ENCODE results near the gene RAB11FIP5. TPM values are rescaled to one million over a fixed set of nuclear protein-coding genes. Genes with fewer than 3 reads are reported as not detected.
A peak's percentile ranks its signal among the peaks of the same experiment; 100 is the strongest.
"Not testable (repeated sequence)": the region's sequence is repeated elsewhere in the genome, so short reads cannot be mapped to it uniquely, and the experiment has no call there.

Gene RAB11FIP5
- total RNA-seq, 1 donor from 2014 or later: 10.7 TPM

GRCh38 chr2:73104933-73105332, 7.8 kb downstream of the RAB11FIP5 start:
- Mint-ChIP-seq H3K4me3 (ENCODE audit: low read depth) (no peak overlapping the region), H3K4me1 (ENCODE audit: low read depth) (peaks cover 25% of the 10 kb centered on the region), H3K27ac (no peak overlapping the region), H3K27me3 (ENCODE audit: low read depth) (no peaks in the 10 kb centered on the region), H3K36me3 (ENCODE audit: low read depth) (no peaks in the 10 kb centered on the region), H3K9me3 (no peaks in the 10 kb centered on the region)
- DNase-seq (ENCODE audit: low spot score): no peak
- intact Hi-C loops (cut with micrococcal nuclease): no loop called here

DNA sequence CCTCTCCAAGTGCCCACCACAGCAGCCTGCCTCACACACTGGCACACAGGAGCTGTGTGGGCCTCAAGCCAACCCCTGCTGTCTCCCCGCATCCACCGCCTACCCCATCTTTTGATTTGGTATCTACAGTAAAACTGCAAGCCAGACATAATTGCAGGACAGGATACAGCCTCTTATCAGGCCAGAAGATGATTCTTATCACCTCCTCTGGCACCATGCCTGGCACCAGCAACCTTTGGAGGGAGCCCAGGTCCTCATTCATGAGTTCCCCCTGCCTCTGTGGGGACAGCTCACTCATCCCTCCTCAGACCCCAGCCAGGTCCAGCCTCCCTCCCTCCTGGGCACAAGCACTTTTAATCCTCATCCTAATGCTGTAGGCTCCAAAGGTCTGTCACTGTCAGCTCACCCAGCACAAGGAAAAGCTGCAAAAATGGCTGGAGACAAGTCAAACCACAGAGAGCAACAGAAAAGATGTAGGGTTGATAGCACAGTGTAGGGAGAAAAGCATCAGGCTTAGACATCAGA, 9.7 kb downstream of the RAB11FIP5 start:
- no peaks in the 10 kb centered on the region for H3K9me3 Mint-ChIP-seq
- H3K4me1 Mint-ChIP-seq (ENCODE audit: low read depth): peaks cover 21% of the 10 kb centered on the region
- intact Hi-C loops (cut with micrococcal nuclease): no loop called here
- no peak overlapping the region for H3K4me3 Mint-ChIP-seq (ENCODE audit: low read depth)
- H3K27ac Mint-ChIP-seq: peak overlapping the region; percentile 12
- no peaks in the 10 kb centered on the region for H3K27me3 Mint-ChIP-seq (ENCODE audit: low read depth)
- no peak for DNase-seq (ENCODE audit: low spot score)
- no peaks in the 10 kb centered on the region for H3K36me3 Mint-ChIP-seq (ENCODE audit: low read depth)

- no peak for DNase-seq (ENCODE audit: low spot score)
- Mint-ChIP-seq H3K4me3 (ENCODE audit: low read depth) (no peak overlapping the region), H3K9me3 (no peaks in the 10 kb centered on the region), H3K27ac (no peak overlapping the region), H3K36me3 (ENCODE audit: low read depth) (no peaks in the 10 kb centered on the region), H3K27me3 (ENCODE audit: low read depth) (no peaks in the 10 kb centered on the region), H3K4me1 (ENCODE audit: low read depth) (peaks cover 15% of the 10 kb centered on the region)
- intact Hi-C loops (cut with micrococcal nuclease): no loop called here
Observed at GRCh38 chr2:73101626-73102256, 11.0 kb downstream of the RAB11FIP5 start.

DNA sequence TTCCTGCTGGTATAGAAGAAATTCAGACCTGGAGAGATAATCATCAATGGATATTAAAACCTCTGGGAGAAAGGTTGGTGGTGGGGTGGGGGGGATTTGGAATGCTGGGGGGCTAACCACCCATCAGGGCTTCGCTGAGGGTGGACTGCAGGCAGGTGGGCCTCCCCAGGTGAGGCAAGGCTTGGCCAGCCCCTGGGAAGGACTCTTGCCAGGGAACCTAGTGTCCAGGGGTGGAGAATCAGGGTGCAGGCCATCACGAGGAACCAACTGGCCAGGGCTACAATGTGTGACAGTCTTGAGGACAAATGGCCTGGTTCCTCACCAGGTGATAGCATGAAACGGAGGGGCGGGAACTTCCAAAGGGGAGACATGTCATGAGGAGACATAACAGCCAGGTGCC, 11.8 kb downstream of the RAB11FIP5 start:
- Mint-ChIP-seq H3K4me3 (ENCODE audit: low read depth) (no peak overlapping the region), H3K9me3 (no peaks in the 10 kb centered on the region), H3K36me3 (ENCODE audit: low read depth) (no peaks in the 10 kb centered on the region), H3K27ac (no peak overlapping the region), H3K27me3 (ENCODE audit: low read depth) (no peaks in the 10 kb centered on the region), H3K4me1 (ENCODE audit: low read depth) (peaks cover 14% of the 10 kb centered on the region)
- intact Hi-C loops (cut with micrococcal nuclease): no loop called here
- no peak for DNase-seq (ENCODE audit: low spot score)

DNA sequence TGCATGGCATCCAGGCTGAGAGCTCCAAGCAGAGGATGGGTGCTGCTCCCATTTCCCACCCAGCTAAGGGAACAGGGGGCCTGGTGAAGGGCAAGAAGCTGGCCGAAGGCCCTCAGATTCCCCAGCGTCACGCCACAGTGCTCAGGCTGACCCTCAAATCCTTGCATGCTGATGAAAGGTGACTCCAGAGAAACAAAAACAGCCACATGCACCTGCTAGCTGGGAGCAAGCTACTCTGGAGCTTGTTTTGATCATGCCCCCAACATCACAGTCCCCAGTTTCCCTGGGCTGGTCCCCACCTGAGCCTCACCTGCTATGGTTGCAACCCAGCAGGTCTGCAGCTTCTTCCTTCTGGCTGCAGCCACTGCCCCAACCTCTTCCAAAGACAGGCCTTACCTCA, 13.3 kb downstream of the RAB11FIP5 start:
- Mint-ChIP-seq H3K4me3 (ENCODE audit: low read depth) (no peak overlapping the region), H3K27me3 (ENCODE audit: low read depth) (no peaks in the 10 kb centered on the region), H3K27ac (no peak overlapping the region), H3K9me3 (no peaks in the 10 kb centered on the region), H3K4me1 (ENCODE audit: low read depth) (peaks cover 14% of the 10 kb centered on the region), H3K36me3 (ENCODE audit: low read depth) (no peaks in the 10 kb centered on the region)
- intact Hi-C loops (cut with micrococcal nuclease): no loop called here
- DNase-seq (ENCODE audit: low spot score): no peak

DNA sequence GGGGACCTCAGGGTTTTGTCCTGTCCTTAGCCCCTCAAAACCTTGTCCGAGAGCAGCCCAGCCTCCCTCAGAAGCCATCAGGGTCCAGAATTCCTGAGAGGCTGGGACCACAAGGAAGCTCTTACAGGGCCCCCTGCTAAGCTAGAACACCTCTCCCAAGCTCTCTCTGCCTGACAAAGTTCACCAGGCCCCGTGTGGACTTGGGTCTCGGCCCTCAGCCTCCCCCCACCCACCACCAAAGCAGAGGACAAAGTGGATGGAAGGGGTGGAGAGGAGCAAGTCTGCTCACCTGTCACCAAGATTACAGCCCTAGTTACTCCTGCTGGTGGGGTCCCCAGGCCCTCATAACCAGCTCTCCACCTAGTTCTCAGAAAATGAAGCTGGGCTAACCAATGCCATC, 16.8 kb downstream of the RAB11FIP5 start:
- Mint-ChIP-seq H3K27ac (no peak overlapping the region), H3K36me3 (ENCODE audit: low read depth) (no peaks in the 10 kb centered on the region), H3K9me3 (no peaks in the 10 kb centered on the region), H3K4me3 (ENCODE audit: low read depth) (no peak overlapping the region), H3K27me3 (ENCODE audit: low read depth) (no peaks in the 10 kb centered on the region), H3K4me1 (ENCODE audit: low read depth) (no peaks in the 10 kb centered on the region)
- DNase-seq (ENCODE audit: low spot score): no peak
- intact Hi-C loops (cut with micrococcal nuclease): no loop called here

- H3K9me3 Mint-ChIP-seq; H3K4me1 Mint-ChIP-seq (ENCODE audit: low read depth); H3K27me3 Mint-ChIP-seq (ENCODE audit: low read depth); DNase-seq (ENCODE audit: low spot score); H3K4me3 Mint-ChIP-seq (ENCODE audit: low read depth); H3K27ac Mint-ChIP-seq; H3K36me3 Mint-ChIP-seq (ENCODE audit: low read depth); intact Hi-C loops (cut with micrococcal nuclease): not testable (repeated sequence)
Observed at GRCh38 chr2:73093601-73094218, 19.0 kb downstream of the RAB11FIP5 start.

DNA sequence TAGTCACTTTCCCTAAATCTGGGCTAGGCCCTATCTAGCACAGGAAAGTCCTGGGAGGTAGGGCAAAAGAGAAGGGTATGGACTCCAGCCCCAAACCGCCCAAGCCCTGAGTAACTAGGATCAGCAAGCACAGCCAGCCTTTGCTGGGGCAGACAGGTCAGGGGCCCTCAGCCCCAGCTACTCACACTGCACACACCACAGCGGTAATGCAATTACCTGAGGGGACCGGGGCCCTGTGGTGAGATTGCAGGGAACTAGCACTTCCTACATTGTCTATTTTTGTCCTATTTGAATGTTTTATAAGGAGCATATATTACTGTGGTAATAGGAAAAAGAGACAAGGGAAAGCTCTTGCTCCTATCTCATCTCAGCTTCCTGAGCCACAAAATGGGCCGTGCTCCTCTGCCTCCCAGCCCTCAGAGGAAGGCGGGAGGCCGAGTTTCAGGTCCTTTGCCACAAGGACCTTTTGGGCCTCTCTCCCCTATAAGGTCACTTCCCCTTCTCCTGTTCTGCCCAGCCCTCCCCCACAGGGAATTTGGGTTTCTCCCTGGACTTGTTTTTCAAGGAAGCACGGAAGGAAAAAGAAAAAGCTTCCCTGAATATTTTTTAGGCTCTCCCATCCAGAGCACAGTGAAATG, 20.5 kb downstream of the RAB11FIP5 start:
- no peaks in the 10 kb centered on the region for H3K9me3 Mint-ChIP-seq
- H3K36me3 Mint-ChIP-seq (ENCODE audit: low read depth): no peaks in the 10 kb centered on the region
- no peaks in the 10 kb centered on the region for H3K27me3 Mint-ChIP-seq (ENCODE audit: low read depth)
- DNase-seq (ENCODE audit: low spot score): no peak
- no peaks in the 10 kb centered on the region for H3K4me1 Mint-ChIP-seq (ENCODE audit: low read depth)
- H3K4me3 Mint-ChIP-seq (ENCODE audit: low read depth): no peak overlapping the region
- intact Hi-C loops (cut with micrococcal nuclease): no loop called here
- no peak overlapping the region for H3K27ac Mint-ChIP-seq

DNA sequence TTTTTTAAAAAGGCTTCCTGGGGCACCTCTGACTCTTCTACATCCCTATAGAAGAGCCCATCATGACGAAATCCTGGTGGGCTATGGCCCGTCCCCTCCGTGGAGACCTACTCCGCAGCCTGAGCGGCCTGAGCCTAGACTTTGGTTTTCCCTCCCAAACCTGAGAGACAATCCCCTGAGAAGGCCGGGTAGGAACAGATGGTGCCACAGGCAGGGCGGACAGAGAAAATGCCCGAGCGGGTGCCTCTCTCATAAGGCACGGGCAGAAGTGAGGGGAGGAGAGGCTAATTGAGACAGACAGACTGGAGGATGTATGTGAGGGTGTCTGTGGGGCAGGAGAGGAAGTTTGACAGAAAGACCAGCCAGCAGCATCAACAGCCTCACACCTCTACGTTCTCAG, 21.1 kb downstream of the RAB11FIP5 start:
- H3K4me3 Mint-ChIP-seq (ENCODE audit: low read depth): no peak overlapping the region
- no peaks in the 10 kb centered on the region for H3K36me3 Mint-ChIP-seq (ENCODE audit: low read depth)
- DNase-seq (ENCODE audit: low spot score): no peak
- no peaks in the 10 kb centered on the region for H3K9me3 Mint-ChIP-seq
- H3K27ac Mint-ChIP-seq: no peak overlapping the region
- H3K27me3 Mint-ChIP-seq (ENCODE audit: low read depth): no peaks in the 10 kb centered on the region
- H3K4me1 Mint-ChIP-seq (ENCODE audit: low read depth): no peaks in the 10 kb centered on the region
- intact Hi-C loops (cut with micrococcal nuclease): no loop called here

GRCh38 chr2:73091164-73091563, 21.6 kb downstream of the RAB11FIP5 start:
- H3K36me3 Mint-ChIP-seq (ENCODE audit: low read depth): no peaks in the 10 kb centered on the region
- no peak for DNase-seq (ENCODE audit: low spot score)
- no peaks in the 10 kb centered on the region for H3K27me3 Mint-ChIP-seq (ENCODE audit: low read depth)
- H3K4me3 Mint-ChIP-seq (ENCODE audit: low read depth): no peak overlapping the region
- intact Hi-C loops (cut with micrococcal nuclease): no loop called here
- no peaks in the 10 kb centered on the region for H3K4me1 Mint-ChIP-seq (ENCODE audit: low read depth)
- no peaks in the 10 kb centered on the region for H3K9me3 Mint-ChIP-seq
- no peak overlapping the region for H3K27ac Mint-ChIP-seq

DNA sequence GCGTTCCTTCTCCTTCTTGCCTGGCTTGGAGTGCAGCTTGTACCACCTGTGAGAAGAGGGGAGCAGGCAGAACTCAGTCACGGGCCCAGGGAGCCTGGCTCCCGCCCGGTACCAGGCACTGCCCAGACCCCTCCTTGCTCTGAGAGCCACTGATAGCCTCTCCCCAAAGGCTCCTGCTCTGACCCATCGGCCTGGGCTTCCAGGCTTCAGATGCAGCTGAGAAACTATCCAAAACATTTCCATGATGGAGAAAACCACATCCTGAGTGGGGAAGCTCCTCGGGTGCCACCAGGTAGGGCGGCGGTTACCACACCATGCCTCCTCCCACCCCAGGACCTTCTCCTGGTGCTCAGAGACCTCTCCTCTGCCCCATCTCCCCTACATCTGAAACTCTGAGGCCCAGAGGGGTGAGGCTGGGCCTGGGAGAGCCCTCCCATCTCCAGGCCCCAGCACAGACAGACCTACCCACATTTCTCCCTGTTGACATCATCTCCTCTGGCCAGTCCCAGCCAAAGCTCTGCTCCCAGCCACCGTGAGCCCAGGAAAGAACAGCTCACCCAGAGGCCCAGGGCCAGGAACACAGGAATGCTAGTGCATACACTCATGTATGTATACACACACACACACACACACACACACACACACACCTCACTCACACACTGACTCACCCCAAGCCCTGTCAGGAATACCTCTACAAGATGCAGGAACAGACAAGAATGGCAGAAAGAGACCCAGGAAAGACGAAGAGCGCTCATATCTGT, 23.3 kb downstream of the RAB11FIP5 start:
- no peak for DNase-seq (ENCODE audit: low spot score)
- Mint-ChIP-seq H3K36me3 (ENCODE audit: low read depth) (no peaks in the 10 kb centered on the region), H3K27me3 (ENCODE audit: low read depth) (no peaks in the 10 kb centered on the region), H3K9me3 (no peaks in the 10 kb centered on the region), H3K27ac (no peak overlapping the region), H3K4me3 (ENCODE audit: low read depth) (no peak overlapping the region), H3K4me1 (ENCODE audit: low read depth) (peaks cover 2% of the 10 kb centered on the region)
- intact Hi-C loops (cut with micrococcal nuclease): loop anchor here (5.0 kb wide), 1 partner anchor 197 kb away; no protein-coding TSS in a partner anchor

DNA sequence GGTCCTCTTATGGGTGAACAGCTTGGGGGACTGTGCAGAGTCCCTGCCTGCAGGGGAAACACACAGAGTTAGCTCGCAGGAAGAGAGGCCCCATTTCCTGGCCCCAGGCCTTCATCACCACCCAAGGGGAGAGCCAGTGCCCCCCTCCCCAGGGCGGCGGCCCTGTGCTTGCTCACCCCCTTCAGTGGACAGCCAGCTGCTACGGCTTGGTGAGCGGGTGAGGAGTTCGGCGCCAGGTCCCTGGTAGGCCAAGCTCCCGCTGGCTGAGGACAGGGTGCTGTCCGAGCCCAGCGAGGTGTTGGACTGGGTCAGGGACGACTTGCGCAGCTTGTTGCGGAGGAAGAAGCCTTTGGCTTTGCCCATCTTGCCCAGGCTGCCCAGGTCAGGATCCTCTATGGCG, 24.0 kb downstream of the RAB11FIP5 start:
- intact Hi-C loops (cut with micrococcal nuclease): loop anchor here (5.0 kb wide), 1 partner anchor 196 kb away; no protein-coding TSS in a partner anchor
- H3K4me1 Mint-ChIP-seq (ENCODE audit: low read depth): peaks cover 2% of the 10 kb centered on the region
- H3K27ac Mint-ChIP-seq: no peak overlapping the region
- DNase-seq (ENCODE audit: low spot score): no peak
- H3K9me3 Mint-ChIP-seq: no peaks in the 10 kb centered on the region
- no peaks in the 10 kb centered on the region for H3K27me3 Mint-ChIP-seq (ENCODE audit: low read depth)
- H3K36me3 Mint-ChIP-seq (ENCODE audit: low read depth): no peaks in the 10 kb centered on the region
- H3K4me3 Mint-ChIP-seq (ENCODE audit: low read depth): no peak overlapping the region

Data from activated T-helper 2 cell treated with anti-CD3 and anti-CD28 coated beads, Interferon-gamma antibody, Interleukin-2, Interleukin-4, amounts not matched to agents 10 μg/mL and 5 μg/mL and 100 μg/mL, durations not matched to agents 14 hours and 24 hours and 36 hours (primary cell).